Measurements from ENCODE around the gene RCOR1.
A peak's percentile ranks its signal among the peaks of the same experiment; 100 is the strongest.
"Not testable (repeated sequence)": the region's sequence is repeated elsewhere in the genome, so short reads cannot be mapped to it uniquely, and the experiment has no call there.

RCOR1 gene

DNA sequence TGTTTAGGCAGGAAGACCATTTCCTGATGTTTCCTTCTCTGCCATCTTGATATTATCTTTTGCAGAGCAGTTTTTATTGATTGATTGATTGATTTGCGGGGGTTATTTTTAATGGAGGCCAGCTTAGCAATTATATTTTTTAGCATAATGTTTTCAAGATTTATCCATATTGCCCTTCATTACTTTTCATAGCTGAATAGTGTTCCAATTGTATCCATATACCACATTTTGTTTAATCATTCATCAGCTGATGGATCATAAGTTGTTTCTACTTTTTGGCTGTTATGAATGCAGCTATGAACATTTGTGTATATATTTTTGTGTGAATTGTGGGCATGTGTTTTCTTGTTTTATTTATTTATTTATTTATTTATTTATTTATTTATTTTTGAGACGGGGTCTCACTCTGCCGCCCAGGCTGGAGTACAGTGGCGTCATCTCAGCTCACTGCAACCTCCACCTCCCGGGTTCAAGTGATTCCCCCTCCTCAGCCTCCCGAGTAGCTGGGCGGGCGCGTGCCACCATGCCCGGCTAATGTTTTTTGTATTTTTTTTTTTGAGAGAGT is 20.9 kb upstream of the RCOR1 start:
- no peak for DNase-seq

DNA sequence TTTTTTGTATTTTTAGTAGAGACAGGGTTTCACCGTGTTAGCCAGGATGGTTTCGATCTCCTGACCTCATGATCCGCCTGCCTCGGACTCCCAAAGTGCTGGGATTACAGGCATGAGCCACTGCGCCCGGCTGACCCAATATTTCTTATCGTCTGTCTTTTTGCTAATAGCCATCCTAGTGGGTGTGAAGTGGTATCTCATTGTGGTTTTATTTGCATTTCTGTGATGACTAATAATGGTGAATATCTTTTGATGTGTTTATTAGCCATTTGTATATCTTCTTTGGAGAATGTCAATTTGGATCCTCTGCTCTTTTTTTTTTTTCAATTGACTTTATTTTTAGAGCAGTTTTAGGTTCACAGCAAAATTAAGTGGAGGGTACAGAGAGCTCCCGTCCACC is 19.3 kb upstream of the RCOR1 start:
- not testable (repeated sequence) for DNase-seq

DNA sequence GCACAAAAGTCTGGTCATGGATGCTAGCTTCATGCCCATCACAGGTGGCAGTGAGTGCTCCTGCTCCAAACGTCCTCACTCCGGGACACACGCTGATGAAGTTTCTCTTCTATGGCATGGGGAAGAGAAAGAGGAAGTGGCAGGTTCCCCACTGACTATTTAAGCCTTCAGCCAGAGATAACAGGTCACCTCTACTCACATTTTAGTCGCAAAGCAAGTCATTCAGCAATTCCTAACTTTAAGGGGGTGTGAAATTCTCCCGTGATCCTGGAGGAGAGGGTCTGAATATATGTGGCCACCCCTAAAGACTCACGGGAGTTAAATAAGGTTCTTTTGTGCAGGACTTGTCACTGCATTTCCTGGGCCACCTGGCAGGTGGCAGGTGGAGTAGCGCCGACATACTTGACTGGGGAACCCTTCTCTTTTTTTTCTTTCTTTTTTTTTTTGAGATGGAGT is 18.8 kb upstream of the RCOR1 start:
- DNase-seq: peak; percentile 69

DNA sequence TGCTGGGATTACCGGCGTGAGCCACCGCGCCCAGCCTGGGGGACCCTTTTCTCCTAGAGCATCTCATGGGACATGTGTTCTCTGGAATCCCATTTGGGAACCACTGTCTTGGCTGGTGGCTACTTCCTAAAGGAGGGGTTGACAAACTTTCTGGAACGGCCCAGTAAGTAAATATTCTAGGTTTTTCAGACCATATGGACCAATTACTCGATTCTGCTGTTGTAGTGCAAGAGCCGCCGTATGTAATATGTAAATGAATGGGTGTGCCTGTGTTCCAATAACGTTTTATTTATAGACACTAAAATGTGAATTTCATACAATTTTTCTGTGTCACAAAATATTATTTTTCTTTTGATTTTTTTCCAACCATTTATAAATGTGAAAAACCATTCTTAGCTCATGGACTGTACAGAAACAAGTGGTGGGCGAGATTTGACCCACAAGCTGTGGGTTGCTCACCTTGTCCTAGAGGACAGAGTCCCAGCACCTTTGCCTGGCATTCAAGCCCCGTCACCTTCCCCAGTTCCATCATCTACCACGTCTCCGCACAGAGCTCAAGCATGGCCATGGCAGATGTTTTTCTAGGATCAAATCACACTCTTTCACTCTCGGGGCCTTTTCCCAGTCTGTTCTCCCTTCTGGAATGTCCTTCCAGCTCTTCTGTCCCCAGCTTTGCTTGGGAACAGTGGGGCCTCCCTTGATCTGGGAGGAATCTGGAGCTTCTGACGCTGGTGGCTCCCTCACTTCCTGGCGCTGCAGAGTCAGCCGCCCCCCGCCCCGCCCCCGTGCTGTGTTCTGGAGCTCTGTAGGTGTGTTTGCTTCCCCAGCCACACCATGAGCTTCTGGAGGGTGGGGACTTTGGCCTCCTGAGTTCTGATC is 17.9 kb upstream of the RCOR1 start:
- no peak for DNase-seq

DNA sequence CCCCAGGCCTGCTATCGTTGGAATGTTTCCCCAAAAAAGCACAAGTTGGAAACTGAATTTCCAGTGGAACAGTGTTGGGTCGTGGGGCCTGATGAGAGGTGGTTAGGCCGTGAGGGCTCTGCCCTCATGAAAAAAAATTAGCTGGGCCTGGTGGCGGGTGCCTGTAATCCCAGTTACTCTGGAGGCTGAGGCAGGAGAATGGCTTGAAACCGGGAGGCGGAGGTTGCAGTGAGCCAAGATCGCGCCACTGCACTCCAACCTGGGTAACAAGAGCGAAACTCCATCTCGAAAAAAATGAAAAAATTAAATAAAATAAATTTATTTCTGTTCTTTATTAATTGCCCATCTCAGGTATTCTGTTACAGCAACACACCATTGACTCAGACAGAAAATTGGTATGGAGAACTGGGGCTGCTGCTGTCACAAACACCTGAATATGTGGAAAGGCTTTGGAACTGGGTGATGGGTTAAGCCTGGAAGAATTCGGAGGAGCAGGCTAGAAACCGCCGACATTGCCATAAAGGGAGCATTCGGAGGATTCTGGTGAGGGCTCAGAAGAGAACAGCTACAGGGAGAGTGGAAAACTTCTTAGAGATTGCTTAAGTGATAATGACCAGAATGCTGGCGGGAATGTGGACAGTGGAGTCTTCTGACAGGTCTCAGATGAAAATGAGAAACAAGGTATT is 17.1 kb upstream of the RCOR1 start:
- no peak for DNase-seq

DNA sequence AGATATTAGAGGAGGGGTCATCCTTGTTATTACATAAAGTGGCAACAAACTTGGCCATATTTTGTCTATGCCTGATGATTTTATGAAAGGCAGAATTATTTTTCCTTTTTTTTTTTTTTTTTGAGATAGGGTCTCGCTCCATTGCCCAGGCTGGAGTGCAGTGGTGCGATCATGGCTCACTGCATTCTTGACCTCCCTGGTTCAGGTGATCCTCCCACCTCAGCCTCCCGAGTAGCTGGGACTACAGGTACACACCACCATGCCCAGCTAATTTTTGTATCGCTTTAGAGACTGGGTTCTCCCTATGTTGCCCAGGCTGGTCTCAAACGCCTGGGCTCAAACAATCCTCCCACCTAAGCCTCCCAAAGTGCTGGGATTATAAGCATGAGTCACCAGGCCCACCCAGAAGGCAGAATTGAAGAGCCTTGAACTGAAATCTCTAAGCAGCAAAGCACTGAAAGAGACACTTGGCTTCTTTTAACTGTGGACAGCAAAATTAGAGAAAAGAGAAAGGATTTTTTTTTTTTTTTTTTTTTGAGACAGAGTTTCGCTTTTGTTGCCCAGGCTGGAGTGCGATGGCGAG is 16.5 kb upstream of the RCOR1 start:
- not testable (repeated sequence) for DNase-seq

DNA sequence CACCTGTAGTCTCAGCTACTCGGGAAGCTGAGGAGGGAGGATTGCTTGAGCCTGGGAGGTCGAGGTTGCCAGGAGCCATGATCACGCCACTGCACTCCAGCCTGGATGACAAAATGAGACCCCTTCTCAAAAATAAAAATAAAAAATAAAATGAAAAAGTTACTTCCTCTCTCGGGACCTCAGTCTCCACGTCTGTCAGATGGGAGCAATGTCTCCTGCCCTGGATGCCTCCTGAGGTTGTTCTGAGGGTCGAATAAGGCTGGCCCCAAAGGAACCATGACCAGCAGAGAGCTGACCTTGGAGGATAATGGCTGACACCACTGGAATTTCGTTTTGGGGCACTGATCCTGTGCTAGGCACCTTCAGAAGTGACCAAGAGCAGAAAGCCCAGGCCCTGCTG is 13.6 kb upstream of the RCOR1 start:
- no peak for DNase-seq

DNA sequence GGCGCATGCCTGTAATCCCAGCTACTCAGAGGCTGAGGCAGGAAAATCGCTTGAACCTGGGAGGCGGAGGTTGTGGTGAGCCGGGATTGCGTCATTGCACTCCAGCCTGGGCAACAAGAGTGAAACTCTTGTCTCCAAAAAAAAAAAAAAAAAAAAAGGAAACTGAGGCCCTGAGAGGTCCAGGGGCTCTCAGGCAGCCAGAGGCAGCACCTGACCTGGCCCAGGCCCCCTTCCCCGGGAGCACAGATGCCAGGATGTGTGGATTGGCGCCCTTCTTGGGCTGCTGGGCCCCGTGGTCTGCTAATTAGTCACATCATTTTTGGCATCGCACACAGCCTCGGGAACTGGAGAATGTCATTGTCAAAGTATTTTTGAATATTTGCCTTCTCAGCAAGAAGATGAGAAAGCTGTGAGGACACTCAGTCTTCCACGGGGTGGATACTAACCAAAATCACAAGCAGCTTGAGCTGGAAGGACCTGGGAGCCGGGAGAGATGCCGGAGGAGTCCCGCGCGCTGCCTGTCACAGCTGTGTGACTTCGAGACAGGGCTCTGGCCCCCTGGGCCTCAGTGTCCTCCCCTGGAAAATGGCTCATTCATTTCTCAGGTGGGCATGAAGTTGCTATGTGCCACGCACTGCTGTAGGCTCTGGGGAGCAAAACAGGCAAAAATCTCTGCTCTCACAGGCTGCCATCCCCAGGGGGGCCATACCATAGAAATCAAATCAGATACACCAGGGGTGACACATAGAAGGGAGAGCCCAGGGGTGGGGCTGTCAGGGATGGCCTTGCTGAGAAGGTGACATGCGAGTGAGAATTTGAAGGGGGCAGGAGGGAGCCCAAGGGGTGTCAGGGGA is 12.5 kb upstream of the RCOR1 start:
- no peak for DNase-seq

DNA sequence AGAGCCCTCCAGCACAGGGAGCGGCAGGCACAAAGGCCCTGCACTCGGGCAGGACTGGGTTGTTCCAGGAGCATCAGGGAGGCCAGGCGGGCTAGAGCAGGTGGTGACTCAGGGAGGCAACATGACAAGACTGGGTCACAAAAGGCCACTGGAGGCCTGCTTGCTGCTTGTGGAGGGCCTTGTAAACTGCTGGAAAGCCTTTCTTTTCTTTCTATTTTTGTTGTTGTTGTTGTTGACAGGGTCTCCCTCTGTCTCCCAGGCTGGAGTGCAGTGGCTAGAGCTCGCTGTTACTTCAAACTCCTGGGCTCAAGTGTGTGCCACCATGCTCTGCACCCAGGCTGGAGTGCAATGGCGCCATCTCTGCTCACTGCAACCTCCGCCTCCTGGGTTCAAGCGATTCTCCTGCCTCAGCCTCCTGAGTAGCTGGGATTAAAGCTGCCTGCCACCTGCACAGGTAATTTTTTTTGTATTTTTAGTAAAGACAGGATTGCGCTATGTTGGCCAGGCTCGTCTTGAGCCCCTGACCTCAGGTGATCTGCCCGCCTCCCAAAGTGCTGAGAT is 11.8 kb upstream of the RCOR1 start:
- no peak for DNase-seq

DNA sequence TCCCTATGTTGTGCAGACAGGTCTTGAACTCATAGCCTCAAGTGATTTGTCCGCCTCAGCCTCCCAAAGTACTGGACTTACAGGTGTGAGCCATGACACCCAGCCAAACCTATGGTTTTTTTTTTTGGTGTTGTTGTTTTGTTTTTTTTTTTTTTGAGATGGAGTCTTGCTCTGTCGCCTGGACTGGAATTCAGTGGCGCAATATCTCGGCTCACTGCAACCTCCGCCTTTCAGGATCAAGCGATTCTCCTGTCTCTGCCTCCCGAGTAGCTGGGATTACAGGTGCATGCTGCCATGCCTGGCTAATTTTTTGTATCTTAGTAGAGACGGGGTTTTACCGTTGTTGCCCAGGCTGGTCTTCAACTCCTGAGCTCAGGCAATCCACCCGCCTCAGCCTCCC is 11.3 kb upstream of the RCOR1 start:
- no peak for DNase-seq

DNA sequence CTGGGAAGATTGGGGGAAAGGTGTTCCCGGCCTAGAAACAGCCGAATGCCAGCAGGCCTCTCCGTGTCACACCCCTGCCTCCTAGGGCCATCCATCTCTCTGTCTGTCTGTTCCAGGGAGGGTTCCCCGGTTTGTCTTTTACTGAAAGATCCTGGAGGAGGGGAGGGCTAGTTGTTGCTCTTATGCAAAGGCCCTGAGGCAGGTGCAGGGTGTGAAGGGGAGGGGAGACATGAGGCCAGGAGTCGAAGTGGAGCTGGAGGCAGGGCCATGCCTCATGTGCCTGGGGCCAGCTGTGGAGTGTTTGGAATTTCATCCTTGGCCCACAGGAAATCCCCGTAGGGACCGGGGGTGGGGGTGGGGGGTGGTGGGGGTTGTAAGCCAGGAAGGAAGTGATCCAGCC is 8.7 kb upstream of the RCOR1 start:
- no peak for DNase-seq

DNA sequence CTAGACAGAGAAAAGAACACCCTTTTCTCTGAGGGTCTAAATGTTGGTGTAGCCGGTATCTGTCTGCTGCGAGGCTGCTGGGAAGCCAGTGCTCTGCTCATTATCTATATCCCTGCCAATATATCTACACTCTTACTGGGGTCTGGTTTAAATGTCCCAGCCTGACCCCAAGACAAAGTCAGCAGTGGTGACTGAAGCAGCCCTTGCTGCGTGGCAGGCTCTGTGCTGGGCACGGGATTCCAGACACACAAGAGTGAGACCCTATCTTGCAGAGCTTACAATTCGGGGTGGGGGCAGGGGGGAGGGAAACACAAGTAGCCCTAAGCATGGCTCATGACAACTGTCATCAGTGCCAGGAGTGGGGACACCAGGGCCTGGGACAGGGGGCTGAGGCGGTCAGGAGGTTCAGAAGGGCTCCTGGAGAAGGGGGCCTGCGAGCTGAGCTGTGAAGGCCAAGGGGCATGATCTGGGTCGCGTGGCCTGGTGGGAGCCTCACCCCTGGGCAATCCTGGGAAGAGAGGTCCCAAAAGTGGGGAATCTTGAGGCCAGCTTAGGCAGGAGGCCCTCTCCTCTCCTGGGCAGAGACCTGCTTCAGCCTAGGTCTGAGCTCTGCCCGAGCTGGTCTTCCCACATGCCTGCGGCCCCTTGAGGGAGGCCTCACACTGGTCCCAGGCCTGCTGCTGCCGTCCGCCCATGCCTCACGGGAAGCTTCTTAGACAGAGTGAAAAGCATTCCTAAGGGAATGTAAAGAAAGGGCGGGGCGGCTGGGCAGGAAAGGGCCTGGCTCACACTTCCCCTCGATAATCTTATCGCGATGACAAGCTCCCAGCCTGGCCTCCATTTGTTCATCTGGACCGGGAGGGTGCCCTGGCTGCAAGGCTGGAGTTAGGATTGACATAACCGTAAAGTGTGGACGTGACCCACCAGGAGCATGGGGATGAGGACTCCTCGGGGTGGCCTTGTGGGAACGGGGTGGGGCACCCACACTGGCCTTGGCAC is 7.3 kb upstream of the RCOR1 start:
- DNase-seq: no peak

DNA sequence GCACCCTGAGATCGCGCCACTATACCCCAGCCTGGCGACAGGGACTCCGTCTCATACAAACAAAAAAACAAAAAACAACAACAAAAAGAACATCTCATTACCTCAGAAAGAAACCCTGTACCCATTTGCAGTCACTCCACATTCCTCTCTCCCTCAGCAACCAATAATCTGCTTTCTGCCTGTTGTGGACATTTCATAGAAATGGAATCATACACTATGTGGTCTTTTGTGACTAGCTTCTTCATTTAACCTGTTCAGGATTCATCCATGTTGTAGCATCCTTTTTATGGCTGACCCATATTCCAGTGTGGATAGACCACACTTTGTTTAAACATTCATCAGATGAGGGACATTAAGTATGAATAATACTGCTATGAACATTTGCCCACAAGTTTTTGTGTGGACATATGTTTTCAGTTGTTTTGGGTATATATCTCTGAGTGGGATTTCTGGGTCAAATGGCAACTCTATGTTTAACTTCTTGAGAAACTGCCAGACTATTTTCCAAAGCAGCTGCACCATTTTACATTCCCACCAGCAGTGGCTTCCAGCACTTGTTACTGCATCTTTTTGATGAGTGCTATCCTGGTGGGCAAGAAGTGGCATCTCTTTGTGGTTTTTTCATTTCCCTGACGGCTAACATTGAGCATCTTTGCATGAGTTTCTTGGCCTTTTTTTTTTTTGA is 5.9 kb upstream of the RCOR1 start:
- no peak for DNase-seq

DNA sequence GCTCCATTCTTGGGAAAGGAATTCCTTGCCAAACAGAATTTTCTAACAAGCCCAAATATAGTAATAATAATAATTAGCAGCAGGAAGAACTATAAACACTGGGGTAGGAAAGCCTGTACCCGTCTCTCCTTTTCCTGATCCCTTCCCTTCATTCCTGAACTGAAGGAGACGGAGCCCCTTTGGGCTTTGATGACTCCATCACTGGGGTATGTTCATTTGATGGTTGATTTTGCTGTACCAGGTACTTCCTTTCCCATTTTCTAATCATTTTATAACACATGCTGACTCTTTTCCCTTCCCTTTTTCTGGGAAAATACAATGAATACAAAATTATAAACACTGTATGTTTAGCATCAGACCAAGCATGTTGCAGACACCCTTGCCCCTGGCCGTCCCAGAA is 3.6 kb upstream of the RCOR1 start:
- no peak for DNase-seq

DNA sequence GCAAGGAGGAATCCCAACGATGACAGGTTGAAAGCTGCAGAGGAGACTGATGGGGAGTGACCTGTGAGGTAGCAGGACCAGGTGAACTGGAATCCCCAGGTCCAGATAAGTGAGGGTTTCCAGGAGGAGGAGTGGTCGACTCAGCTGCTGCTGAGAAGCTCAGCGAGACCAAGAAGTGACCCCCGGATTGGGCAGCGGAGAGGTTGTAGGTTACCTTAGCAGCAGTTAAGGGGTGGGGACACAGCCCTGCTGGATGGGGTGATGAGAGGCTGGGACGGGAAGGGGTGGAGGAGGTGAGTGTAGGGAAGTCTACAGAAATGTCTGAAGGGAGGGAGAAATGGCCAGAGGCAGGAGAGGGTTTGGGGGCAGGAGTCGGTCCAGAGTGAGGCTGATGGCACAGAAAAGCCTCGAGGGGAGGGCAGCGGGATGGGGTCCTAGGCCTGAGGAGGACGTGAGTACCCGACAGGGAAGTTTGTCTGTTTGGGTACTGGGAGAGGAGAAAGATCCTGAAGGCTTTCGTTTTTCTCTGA is 2.6 kb upstream of the RCOR1 start:
- no peak for DNase-seq

DNA sequence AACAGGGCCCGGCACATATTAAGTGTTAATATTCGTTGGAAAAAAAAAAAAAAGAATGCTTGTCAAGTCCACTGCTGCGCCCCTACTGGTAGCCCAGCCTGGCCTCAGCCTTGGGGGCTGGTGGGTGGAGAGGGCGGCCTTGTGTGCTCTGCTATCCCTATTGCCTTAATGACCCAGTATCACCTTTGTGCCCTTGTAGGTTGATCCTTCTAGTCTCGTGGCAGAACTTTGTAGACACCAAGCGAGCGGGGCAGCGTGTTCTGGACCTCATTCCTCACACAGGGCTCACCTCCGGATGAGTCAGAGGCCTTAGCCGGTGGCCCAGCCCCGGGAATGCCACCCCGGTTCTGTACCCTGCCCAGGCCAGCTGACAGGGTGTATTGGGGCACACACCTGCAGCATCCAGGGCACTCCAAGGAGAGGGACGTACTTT is 1.8 kb upstream of the RCOR1 start:
- DNase-seq: peak; percentile 20

DNA sequence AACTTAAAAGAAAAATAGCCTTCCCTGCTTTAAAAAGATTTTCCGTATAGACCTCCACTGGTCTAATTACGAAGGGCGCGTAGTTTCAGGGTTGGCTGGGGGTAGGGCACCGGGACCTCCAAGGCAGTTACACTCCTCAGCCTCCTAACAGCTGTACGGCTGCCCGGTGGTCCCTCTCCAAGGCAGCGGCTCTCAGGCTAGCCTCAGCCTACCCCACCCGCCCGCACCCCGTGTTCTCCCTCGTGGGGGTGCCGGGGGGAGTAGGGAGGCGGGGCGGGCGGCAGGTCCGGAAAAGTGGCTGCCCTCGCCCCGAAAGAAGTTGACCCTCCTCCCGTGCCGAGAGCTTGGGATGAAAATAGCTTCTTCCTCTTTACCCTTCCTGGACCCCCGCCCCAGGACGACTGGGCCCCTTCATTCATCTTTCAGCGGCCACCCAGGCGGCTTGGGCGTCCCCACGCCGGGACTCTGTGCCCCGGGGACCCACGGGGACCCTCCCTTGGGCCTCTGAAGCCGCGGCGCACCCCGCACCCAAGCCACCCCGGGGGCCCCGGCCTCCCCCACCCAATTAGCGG is 991 bp upstream of the RCOR1 start:
- peak; percentile 13 for DNase-seq

DNA sequence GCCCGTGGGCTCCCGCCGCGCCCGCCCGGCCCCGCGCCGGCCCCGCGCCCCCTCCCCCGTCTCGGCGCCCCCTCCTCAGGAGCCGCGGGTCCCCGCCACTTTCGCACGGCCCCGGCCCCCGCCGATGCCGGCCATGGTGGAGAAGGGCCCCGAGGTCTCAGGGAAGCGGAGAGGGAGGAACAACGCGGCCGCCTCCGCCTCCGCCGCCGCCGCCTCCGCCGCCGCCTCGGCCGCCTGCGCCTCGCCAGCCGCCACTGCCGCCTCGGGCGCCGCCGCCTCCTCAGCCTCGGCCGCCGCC is 263 bp downstream of the RCOR1 start:
- DNase-seq: no peak

DNA sequence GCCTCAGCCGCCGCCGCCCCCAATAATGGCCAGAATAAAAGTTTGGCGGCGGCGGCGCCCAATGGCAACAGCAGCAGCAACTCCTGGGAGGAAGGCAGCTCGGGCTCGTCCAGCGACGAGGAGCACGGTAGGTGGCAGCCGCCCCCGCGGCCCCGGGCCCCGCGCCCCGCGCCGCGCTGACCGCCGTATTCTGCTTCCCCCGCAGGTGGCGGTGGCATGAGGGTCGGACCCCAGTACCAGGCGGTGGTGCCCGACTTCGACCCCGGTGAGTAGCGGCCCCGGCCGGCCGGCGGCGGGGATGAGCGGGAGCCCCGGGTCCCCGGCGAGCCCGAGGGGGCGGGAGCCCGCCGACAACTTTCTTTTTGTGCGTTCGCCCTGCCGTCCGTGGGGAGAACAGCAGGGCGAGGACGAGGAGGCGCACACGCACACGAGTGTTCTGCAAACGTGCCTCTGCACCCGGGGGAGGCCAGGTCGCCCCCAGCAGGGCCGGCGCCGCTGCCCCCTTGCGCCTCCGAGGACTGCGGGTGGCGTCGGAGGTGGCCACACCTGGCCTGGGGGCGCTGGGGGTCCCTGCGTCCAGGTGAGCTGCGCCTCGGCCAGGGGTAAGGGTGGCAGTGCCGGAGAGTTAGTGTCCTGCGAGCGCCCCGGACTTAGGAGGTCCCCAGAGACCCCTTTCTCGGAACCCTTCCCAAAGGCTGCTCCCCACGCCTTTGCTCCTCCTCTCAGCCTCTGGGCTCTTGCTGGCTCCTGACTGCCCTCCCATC is 794 bp downstream of the RCOR1 start:
- peak; percentile 55 for DNase-seq

Measured in RPMI8226 (cell line).